Natural killer cell (primary cell): Measurements from ENCODE around the gene TMEM163. TPM values are rescaled to one million over a fixed set of nuclear protein-coding genes. Genes with fewer than 3 reads are reported as not detected.
"Not testable (repeated sequence)": the region's sequence is repeated elsewhere in the genome, so short reads cannot be mapped to it uniquely, and the experiment has no call there.

Experiments used
- ATAC-seq, 3 donors: fragments of 150-1000 bp in 2 of 3; fragments of 200-7000 bp in 1 of 3; cut with Tn5 transposase; 1 replicate in 1 of 3; 2 replicates in 2 of 3; pipeline ENCODE4 v1.10.0; 2021; ENCODE audit warnings: mild to moderate bottlenecking in 2 of 3, moderate library complexity in 2 of 3
- DNase-seq, 2 donors: peaks; one replicate each; pipeline versions ENCODE4 v3.0.0 to v3.0.0-alpha.2; 2013 to 2021; ENCODE audit warnings: mixed read lengths in 1 of 2
- H3K27ac ChIP-seq: one replicate; pipeline ENCODE4 v1.5.1; 2013; ENCODE audit warnings: mild to moderate bottlenecking, low read length
- H3K27me3 ChIP-seq: one replicate; pipeline ENCODE4 v1.6.1; 2013; ENCODE audit warnings: low read length; ENCODE audit not compliant: control insufficient read depth, insufficient read depth
- H3K36me3 ChIP-seq: one replicate; pipeline ENCODE4 v1.6.1; 2013; ENCODE audit warnings: low read length; ENCODE audit not compliant: control insufficient read depth, insufficient read depth
- H3K4me1 ChIP-seq: one replicate; pipeline ENCODE4 v1.6.1; 2013; ENCODE audit warnings: low read length; ENCODE audit not compliant: control insufficient read depth, insufficient read depth
- H3K4me3 ChIP-seq: one replicate; pipeline ENCODE4 v1.5.1; 2013; ENCODE audit warnings: low read length
- H3K9me3 ChIP-seq: one replicate; pipeline ENCODE4 v1.6.1; 2013; ENCODE audit warnings: low read length; ENCODE audit not compliant: control insufficient read depth, insufficient read depth
- H3K27ac Mint-ChIP-seq, 2 donors: one replicate each; pipeline ENCODE4 v1.8.0; 2022; ENCODE audit warnings: mild to moderate bottlenecking in 2 of 2, mixed read lengths in 2 of 2, moderate library complexity in 1 of 2
- H3K27me3 Mint-ChIP-seq, 2 donors: one replicate each; pipeline ENCODE4 v1.8.0; 2022; ENCODE audit warnings: low read depth in 2 of 2, mixed read lengths in 2 of 2
- H3K36me3 Mint-ChIP-seq: one replicate; pipeline ENCODE4 v1.8.0; 2022; ENCODE audit warnings: mixed read lengths
- H3K4me1 Mint-ChIP-seq, 2 donors: one replicate each; pipeline ENCODE4 v1.8.0; 2022; ENCODE audit warnings: mixed read lengths in 2 of 2
- H3K4me3 Mint-ChIP-seq: one replicate; pipeline ENCODE4 v1.8.0; 2022; ENCODE audit warnings: mild to moderate bottlenecking, moderate library complexity, mixed read lengths
- H3K9me3 Mint-ChIP-seq, 2 donors: one replicate each; pipeline ENCODE4 v1.8.0; 2022; ENCODE audit warnings: mixed read lengths in 2 of 2
- CTCF ChIP-seq: fragments of 200-600 bp; IDR thresholded peaks from one replicate; pipeline ENCODE4 v1.8.0; 2022; ENCODE audit warnings: antibody characterized with exemption
- WGBS: methylation state at CpG from one replicate; pipeline ENCODE4 v1.1.7; 2013; ENCODE audit warnings: missing lambda C conversion rate; ENCODE audit not compliant: insufficient coverage; 5-methylcytosine and 5-hydroxymethylcytosine counted together
- intact Hi-C: fragments of 100-400 bp; cut with micrococcal nuclease; formaldehyde crosslinking; loops from one replicate; pipeline ENCODE4 v1.14.2; 2022
- total RNA-seq, 4 donors: library from RNA; stranded (reverse); fragments of 120-200 nt in 1 of 4; gene quantifications; one replicate each; pipeline versions ENCODE4 v1.2.3 to v1.2.4, GENCODE V29; 2013 to 2022

Gene TMEM163
- total RNA-seq, 3 donors from 2014 or later (not counting 1 experiment from before 2014, with no cell fraction given), result 6.8 to 11.6 (median 10.3) TPM

GRCh38 chr2:134479696-134480330, 239.0 kb downstream of the TMEM163 start:
- Mint-ChIP-seq H3K4me3 (no peak overlapping the region), H3K9me3 (no peaks in the 10 kb centered on the region), H3K36me3 (no peaks in the 10 kb centered on the region), H3K4me1 (no peaks in the 10 kb centered on the region), H3K27ac (no peak overlapping the region), H3K27me3 (no peaks in the 10 kb centered on the region)
- intact Hi-C loops, result no loop called here
- no peak for TF ChIP-seq CTCF
- H3K9me3 ChIP-seq, result no peaks in the 10 kb centered on the region
- H3K4me1 ChIP-seq, result no peaks in the 10 kb centered on the region
- DNase-seq, result no peak
- no peak overlapping the region for H3K4me3 ChIP-seq
- no peak overlapping the region for H3K27ac ChIP-seq
- H3K27me3 ChIP-seq, result no peaks in the 10 kb centered on the region
- H3K36me3 ChIP-seq, result no peaks in the 10 kb centered on the region
- WGBS, result 86% methylated on average over 4 of the region's 4 CpGs
- ATAC-seq, result no peak

GRCh38 chr2:134476982-134477381, 241.8 kb downstream of the TMEM163 start:
- 88% methylated on average over 8 of the region's 8 CpGs for WGBS

GRCh38 chr2:134470561-134471168, 248.1 kb downstream of the TMEM163 start:
- Mint-ChIP-seq H3K27ac (no peak overlapping the region), H3K36me3 (no peaks in the 10 kb centered on the region), H3K9me3 (no peaks in the 10 kb centered on the region), H3K4me3 (no peak overlapping the region), H3K4me1 (no peaks in the 10 kb centered on the region), H3K27me3 (peaks cover 3 to 8% of the 10 kb centered on the region in 2 donors)
- intact Hi-C loops, result no loop called here
- DNase-seq (no peak), ATAC-seq (no peak)
- WGBS, result 93% methylated on average over 8 of the region's 8 CpGs
- Histone ChIP-seq H3K4me1 (no peaks in the 10 kb centered on the region), H3K27ac (no peak overlapping the region), H3K36me3 (no peaks in the 10 kb centered on the region), H3K27me3 (no peaks in the 10 kb centered on the region), H3K4me3 (no peak overlapping the region), H3K9me3 (no peaks in the 10 kb centered on the region)
- TF ChIP-seq CTCF, result no peak

More at GRCh38 chr2:134476982-134477381, 241.8 kb downstream of the TMEM163 start:
- H3K4me3 ChIP-seq, H3K27ac Mint-ChIP-seq, H3K4me3 Mint-ChIP-seq, H3K36me3 Mint-ChIP-seq, H3K27me3 ChIP-seq, H3K27ac ChIP-seq, DNase-seq, H3K4me1 ChIP-seq, H3K9me3 ChIP-seq, H3K36me3 ChIP-seq, intact Hi-C loops, H3K27me3 Mint-ChIP-seq, H3K4me1 Mint-ChIP-seq, ATAC-seq, H3K9me3 Mint-ChIP-seq: not testable (repeated sequence)

GRCh38 chr2:134469516-134470115, 249.2 kb downstream of the TMEM163 start:
- no peaks in the 10 kb centered on the region for H3K4me1 Mint-ChIP-seq
- H3K27me3 Mint-ChIP-seq, result peaks cover 3 to 8% of the 10 kb centered on the region in 2 donors
- DNase-seq (no peak), ATAC-seq (no peak)
- Histone ChIP-seq H3K4me3 (no peak overlapping the region), H3K27me3 (no peaks in the 10 kb centered on the region), H3K36me3 (no peaks in the 10 kb centered on the region), H3K27ac (no peak overlapping the region), H3K9me3 (no peaks in the 10 kb centered on the region), H3K4me1 (no peaks in the 10 kb centered on the region)
- no peaks in the 10 kb centered on the region for H3K9me3 Mint-ChIP-seq
- H3K36me3 Mint-ChIP-seq, result no peaks in the 10 kb centered on the region
- intact Hi-C loops, result loop anchor here (5.0 kb wide), 1 partner anchor 428 kb away; no protein-coding TSS in a partner anchor
- no peak overlapping the region for H3K27ac Mint-ChIP-seq
- no peak overlapping the region for H3K4me3 Mint-ChIP-seq
- TF ChIP-seq CTCF, result no peak
- WGBS, result 93% methylated on average over 25 of the region's 25 CpGs
